NCI-H524 treated with DMSO at 0.1 percent for 48 hours (cell line): Measurements from ENCODE around the gene CCDC149.

ENCODE experiments used
- DNase-seq: peaks from one replicate; lab custom pipeline; 2025; lab: John Stamatoyannopoulos, UW

Gene CCDC149

GRCh38 chr4:24878636-24879016 lies 34.2 kb downstream of the CCDC149 start:
- no peak for DNase-seq

- DNase-seq: no peak
Observed at GRCh38 chr4:24877868-24878635, 34.8 kb downstream of the CCDC149 start.

GRCh38 chr4:24876431-24876830 lies 36.4 kb downstream of the CCDC149 start:
- no peak for DNase-seq

GRCh38 chr4:24872720-24873119 lies 40.1 kb downstream of the CCDC149 start:
- DNase-seq: no peak

- no peak for DNase-seq
Observed at GRCh38 chr4:24871210-24871609, 41.6 kb downstream of the CCDC149 start.

- no peak for DNase-seq
Observed at GRCh38 chr4:24867766-24868296, 45.0 kb downstream of the CCDC149 start.

- no peak for DNase-seq
Observed at GRCh38 chr4:24867251-24867650, 45.6 kb downstream of the CCDC149 start.

GRCh38 chr4:24865401-24865800 lies 47.4 kb downstream of the CCDC149 start:
- no peak for DNase-seq

- DNase-seq: no peak
Observed at GRCh38 chr4:24863799-24864198, 49.0 kb downstream of the CCDC149 start.

GRCh38 chr4:24862073-24862751 lies 50.6 kb downstream of the CCDC149 start:
- DNase-seq: no peak

- no peak for DNase-seq
Observed at GRCh38 chr4:24858550-24858949, 54.3 kb downstream of the CCDC149 start.

- DNase-seq: no peak
Observed at GRCh38 chr4:24858026-24858425, 54.8 kb downstream of the CCDC149 start.

GRCh38 chr4:24856586-24856985 lies 56.3 kb downstream of the CCDC149 start:
- DNase-seq: peak; percentile 61

GRCh38 chr4:24855741-24856140 lies 57.1 kb downstream of the CCDC149 start:
- no peak for DNase-seq

- DNase-seq: no peak
Observed at GRCh38 chr4:24853142-24853541, 59.7 kb downstream of the CCDC149 start.

- DNase-seq: no peak
Observed at GRCh38 chr4:24850674-24851073, 62.2 kb downstream of the CCDC149 start.

- no peak for DNase-seq
Observed at GRCh38 chr4:24849756-24850155, 63.1 kb downstream of the CCDC149 start.

- no peak for DNase-seq
Observed at GRCh38 chr4:24849351-24849750, 63.5 kb downstream of the CCDC149 start.

GRCh38 chr4:24846716-24847115 lies 66.1 kb downstream of the CCDC149 start:
- peak; percentile 93 for DNase-seq

- peak; percentile 24 for DNase-seq
Observed at GRCh38 chr4:24845902-24846301, 66.9 kb downstream of the CCDC149 start.

GRCh38 chr4:24845132-24845531 lies 67.7 kb downstream of the CCDC149 start:
- DNase-seq: no peak

- no peak for DNase-seq
Observed at GRCh38 chr4:24843096-24843495, 69.7 kb downstream of the CCDC149 start.

- DNase-seq: no peak
Observed at GRCh38 chr4:24842356-24842755, 70.5 kb downstream of the CCDC149 start.
